Kidney (tissue), 14 donors: Measurements from ENCODE around the gene TTBK2. TPM values are rescaled to one million over a fixed set of nuclear protein-coding genes. Genes with fewer than 3 reads are reported as not detected.
A peak's percentile ranks its signal among the peaks of the same experiment; 100 is the strongest.

Experiments
- DNase-seq, 5 donors: peaks; one replicate each; pipeline ENCODE4 v3.0.0-alpha.2; 2013 to 2020
- FAIRE-seq: peaks from 2 replicates; lab custom pipeline; 2012; peaks lifted over from hg19 to GRCh38; lab: Jason Lieb, UNC
- H3K27ac ChIP-seq, 2 donors: one replicate each; pipeline ENCODE4 v1.7.0; 2013; ENCODE audit warnings: low read depth in 2 of 2, low read length in 2 of 2, inconsistent platforms in 1 of 2
- H3K27me3 ChIP-seq: one replicate; pipeline ENCODE4 v1.7.1; 2013; ENCODE audit warnings: low read length, inconsistent platforms; ENCODE audit not compliant: control insufficient read depth, insufficient read depth
- H3K36me3 ChIP-seq, 3 donors: one replicate each; pipeline versions ENCODE4 v1.7.0 to v1.7.1; 2013; ENCODE audit warnings: low read length in 3 of 3, control low read depth in 1 of 3, inconsistent platforms in 1 of 3; ENCODE audit not compliant: insufficient read depth in 3 of 3, control insufficient read depth in 2 of 3
- H3K4me1 ChIP-seq, 3 donors: one replicate each; pipeline versions ENCODE4 v1.7.0 to v1.7.1; 2013; ENCODE audit warnings: low read length in 3 of 3, inconsistent platforms in 1 of 3, low read depth in 1 of 3; ENCODE audit not compliant: control insufficient read depth in 2 of 3, insufficient read depth in 2 of 3
- H3K4me3 ChIP-seq, 3 donors: one replicate each; pipeline versions ENCODE4 v1.7.0 to v1.8.1; 2013; ENCODE audit warnings: low read length in 3 of 3, control low read depth in 1 of 3, inconsistent platforms in 1 of 3
- H3K9ac ChIP-seq, 3 donors: one replicate each; pipeline versions ENCODE4 v1.7.0 to v1.7.1; 2013; ENCODE audit warnings: low read length in 3 of 3, control low read depth in 1 of 3, inconsistent platforms in 1 of 3
- H3K9me3 ChIP-seq, 3 donors: one replicate each; pipeline versions ENCODE4 v1.7.0 to v1.7.1; 2013; ENCODE audit warnings: low read length in 3 of 3, control low read depth in 1 of 3, inconsistent platforms in 1 of 3; ENCODE audit not compliant: control insufficient read depth in 2 of 3, insufficient read depth in 1 of 3
- intact Hi-C: fragments of 100-400 bp; cut with DNase I; formaldehyde crosslinking; loops from one replicate; pipeline ENCODE4 v1.11.1; 2022
- polyA plus RNA-seq: library from polyadenylated mRNA; stranded (reverse); fragments of 350-450 nt; fragmentation: Illumina TruSeq; extraction: RNeasy Lipid Tissue Mini Kit (QIAGEN cat#74804); gene quantifications from one replicate; pipeline ENCODE4 v1.2.3, GENCODE V29; 2014; ENCODE audit warnings: low read depth, low replicate concordance; ENCODE audit not compliant: insufficient read depth
- total RNA-seq: library from RNA; stranded (reverse); fragmentation: NEBNext Ultra II Directional; extraction: Animal tissue kit (Norgen Biotek cat#: 25700); gene quantifications from one replicate; pipeline ENCODE4 v1.2.1, GENCODE V29; 2021
- TF ChIP-seq, protein P1 (sequence below): IDR thresholded peaks from 3 replicates; pipeline ENCODE4 v1.5.1; 2012; ENCODE audit warnings: mild to moderate bottlenecking, moderate library complexity, borderline replicate concordance; ENCODE audit not compliant: insufficient read depth; ENCODE audit errors: extremely low read depth
- donor health status: control.
- donor health status: control.
- donor health status: control.
- donor health status: control.
- donor health status: control.
- donor health status: DM: yes; HTN: yes; CAD: no.
- donor health status: Normal renal cell carcinoma (clear cell type).

The TTBK2 gene
- total and polyA plus RNA-seq, 2 donors from 2014 or later: 1.9 to 19.1 TPM

DNA sequence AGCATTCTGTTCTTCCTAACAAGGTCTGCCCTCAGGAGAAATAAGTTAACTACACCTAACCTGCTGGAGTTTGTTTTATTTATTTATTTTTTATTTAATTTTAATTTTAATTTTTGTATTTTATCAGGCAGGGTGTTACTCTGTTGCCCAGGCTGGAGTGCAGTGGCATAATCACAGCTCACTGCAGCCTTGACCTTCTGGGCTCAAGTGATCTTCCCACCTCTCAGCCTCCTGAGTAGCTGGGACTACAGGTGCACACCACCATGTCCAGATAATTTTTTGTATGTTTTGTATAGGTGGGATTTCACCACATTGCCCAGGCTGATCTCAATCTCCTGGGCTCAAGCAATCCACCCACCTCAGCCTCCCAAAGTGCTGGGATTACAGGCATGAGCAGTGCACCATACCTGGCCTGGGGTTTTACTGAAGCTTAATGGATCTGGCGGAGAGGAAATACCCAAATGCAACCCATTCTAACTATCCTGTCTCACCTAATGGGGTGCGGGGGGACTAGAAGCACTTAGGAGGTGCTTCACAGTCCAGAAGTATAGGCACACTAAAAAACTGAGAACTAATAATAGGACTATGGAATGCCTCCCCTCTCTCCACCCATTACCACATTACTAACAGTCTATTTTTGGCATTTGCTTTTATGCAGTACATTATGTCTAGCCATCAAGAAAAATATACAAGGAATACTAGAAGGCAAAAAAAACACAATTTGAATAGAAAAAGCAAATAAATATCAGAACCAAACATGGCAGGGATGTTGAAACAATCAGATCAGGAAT is 61.4 kb downstream of the TTBK2 start:
- TF ChIP-seq, protein P1, sequence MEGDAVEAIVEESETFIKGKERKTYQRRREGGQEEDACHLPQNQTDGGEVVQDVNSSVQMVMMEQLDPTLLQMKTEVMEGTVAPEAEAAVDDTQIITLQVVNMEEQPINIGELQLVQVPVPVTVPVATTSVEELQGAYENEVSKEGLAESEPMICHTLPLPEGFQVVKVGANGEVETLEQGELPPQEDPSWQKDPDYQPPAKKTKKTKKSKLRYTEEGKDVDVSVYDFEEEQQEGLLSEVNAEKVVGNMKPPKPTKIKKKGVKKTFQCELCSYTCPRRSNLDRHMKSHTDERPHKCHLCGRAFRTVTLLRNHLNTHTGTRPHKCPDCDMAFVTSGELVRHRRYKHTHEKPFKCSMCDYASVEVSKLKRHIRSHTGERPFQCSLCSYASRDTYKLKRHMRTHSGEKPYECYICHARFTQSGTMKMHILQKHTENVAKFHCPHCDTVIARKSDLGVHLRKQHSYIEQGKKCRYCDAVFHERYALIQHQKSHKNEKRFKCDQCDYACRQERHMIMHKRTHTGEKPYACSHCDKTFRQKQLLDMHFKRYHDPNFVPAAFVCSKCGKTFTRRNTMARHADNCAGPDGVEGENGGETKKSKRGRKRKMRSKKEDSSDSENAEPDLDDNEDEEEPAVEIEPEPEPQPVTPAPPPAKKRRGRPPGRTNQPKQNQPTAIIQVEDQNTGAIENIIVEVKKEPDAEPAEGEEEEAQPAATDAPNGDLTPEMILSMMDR: no peak
- Histone ChIP-seq H3K4me3 (no peak overlapping the region), H3K36me3 (no peaks in the 10 kb centered on the region), H3K4me1 (no peaks in the 10 kb centered on the region), H3K9ac (no peak overlapping the region), H3K9me3 (no peaks in the 10 kb centered on the region), H3K27me3 (no peaks in the 10 kb centered on the region), H3K27ac (no peak overlapping the region)
- intact Hi-C loops: no loop called here
- DNase-seq: no peak
- no peak for FAIRE-seq

DNA sequence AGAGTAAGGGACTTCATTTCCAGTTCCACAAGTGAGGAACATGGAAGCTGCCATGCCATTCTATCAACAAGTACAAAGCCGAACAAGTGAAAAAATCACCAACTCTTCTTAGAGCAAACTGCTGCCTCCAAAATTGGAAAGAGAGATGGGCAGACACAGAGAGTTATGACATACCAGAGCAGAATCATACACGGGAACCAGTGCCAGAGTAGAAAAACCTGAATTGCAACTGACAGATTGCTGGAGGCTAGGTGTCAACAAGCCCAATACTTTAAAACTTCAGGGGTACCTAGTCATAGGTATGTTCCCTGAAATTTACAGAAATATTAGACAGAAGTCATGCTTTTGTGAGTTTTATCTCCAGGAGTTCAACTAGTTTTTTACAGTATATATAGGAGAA is 62.0 kb downstream of the TTBK2 start:
- Histone ChIP-seq H3K4me1 (no peaks in the 10 kb centered on the region), H3K9ac (no peak overlapping the region), H3K4me3 (no peak overlapping the region), H3K27me3 (no peaks in the 10 kb centered on the region), H3K27ac (no peak overlapping the region), H3K36me3 (no peaks in the 10 kb centered on the region), H3K9me3 (no peaks in the 10 kb centered on the region)
- DNase-seq (peak in 1 of 5 donors; percentile 2), FAIRE-seq (no peak)
- intact Hi-C loops: no loop called here
- TF ChIP-seq, protein P1: no peak

DNA sequence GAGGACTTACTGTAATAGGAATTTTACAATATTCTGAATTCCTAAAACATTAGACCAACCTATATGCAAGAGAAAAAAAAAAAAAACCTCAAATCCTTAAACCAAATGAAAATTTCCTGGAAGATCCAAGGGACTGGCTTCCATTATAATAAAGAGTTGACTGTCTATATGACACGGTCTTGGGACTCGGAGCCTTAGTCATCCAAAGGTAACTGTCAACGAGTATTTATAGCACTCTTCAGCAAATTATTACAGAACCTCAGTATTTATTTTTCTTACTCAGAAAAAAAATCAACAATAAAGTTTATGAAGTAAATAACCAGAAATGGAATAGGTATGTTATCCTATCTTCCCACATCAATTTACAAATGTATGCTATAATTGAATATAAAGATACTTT is 66.0 kb downstream of the TTBK2 start:
- Histone ChIP-seq H3K27me3 (no peaks in the 10 kb centered on the region), H3K4me3 (no peak overlapping the region), H3K36me3 (no peaks in the 10 kb centered on the region), H3K9me3 (no peaks in the 10 kb centered on the region), H3K27ac (no peak overlapping the region), H3K4me1 (no peaks in the 10 kb centered on the region), H3K9ac (no peak overlapping the region)
- intact Hi-C loops: no loop called here
- FAIRE-seq: no peak
- TF ChIP-seq, protein P1: no peak
- no peak for DNase-seq
